ENCODE measurements around the gene PDC.

GRCh38 chr1:186465946-186466345 is 5.0 kb upstream of the PDC start:
- TF ChIP-seq CTCF (IDR thresholded peaks at IDR 0.05): no peak
- TF ChIP-seq POLR2AphosphoS5 (IDR thresholded peaks at IDR 0.05): no peak
- TF ChIP-seq POLR2A (IDR thresholded peaks at IDR 0.05): no peak
